H1 (cell line): ENCODE results near the gene ZBP1. TPM values are rescaled to one million over a fixed set of nuclear protein-coding genes. Genes with fewer than 3 reads are reported as not detected.

Experiments
- CTCF ChIA-PET: fragments of 300-600 bp; sonication (Branson Sonifier 250); formaldehyde crosslinking; loops from one replicate; lab custom pipeline; 2021; ENCODE audit not compliant: partially characterized antibody; lab: Charles Lee
- POLR2A ChIA-PET: fragments of 300-600 bp; sonication (Branson Sonifier 250); formaldehyde crosslinking; loops from one replicate; lab custom pipeline; 2021; ENCODE audit warnings: inconsistent platforms; ENCODE audit not compliant: partially characterized antibody; lab: Charles Lee
- DNase-seq, 2 experiments: peaks; one replicate each; pipeline versions ENCODE4 v3.0.0 to v3.0.0-alpha.2; 2010 to 2022; ENCODE audit warnings: low spot score in 2 of 2, low read depth in 1 of 2, mixed read lengths in 1 of 2
- FAIRE-seq: peaks from 2 replicates; lab custom pipeline; 2011; peaks lifted over from hg19 to GRCh38; lab: Jason Lieb, UNC
- H2AFZ ChIP-seq: 2 replicates; pipeline ENCODE4 v1.8.1; 2012; ENCODE audit warnings: low read length, inconsistent platforms
- H2AK5ac ChIP-seq: 2 replicates; pipeline ENCODE4 v1.6.1; 2013; ENCODE audit warnings: low read depth, low read length
- H2BK120ac ChIP-seq: replicated peaks from 2 replicates; pipeline ENCODE3; 2013; ENCODE audit warnings: low read depth, low read length, inconsistent platforms
- H2BK12ac ChIP-seq: 2 replicates; pipeline ENCODE4 v1.6.1; 2013; ENCODE audit warnings: low read depth, low read length
- H2BK15ac ChIP-seq: 2 replicates; pipeline ENCODE4 v1.6.1; 2013; ENCODE audit warnings: low read length
- H2BK20ac ChIP-seq: 2 replicates; pipeline ENCODE4 v1.6.1; 2013; ENCODE audit warnings: low read length
- H2BK5ac ChIP-seq: 2 replicates; pipeline ENCODE4 v1.6.1; 2013; ENCODE audit warnings: low read depth, low read length
- H3K14ac ChIP-seq: 2 replicates; pipeline ENCODE4 v1.6.1; 2013; ENCODE audit warnings: inconsistent platforms; ENCODE audit not compliant: insufficient read length
- H3K18ac ChIP-seq: 2 replicates; pipeline ENCODE4 v1.6.1; 2013; ENCODE audit warnings: low read length; ENCODE audit errors: extremely low read depth
- H3K23ac ChIP-seq: 2 replicates; pipeline ENCODE4 v1.6.1; 2013; ENCODE audit warnings: inconsistent platforms; ENCODE audit not compliant: insufficient read length
- H3K23me2 ChIP-seq: 2 replicates; pipeline ENCODE4 v1.6.1; 2013; ENCODE audit warnings: low read depth, low read length
- H3K27ac ChIP-seq: 2 replicates; pipeline ENCODE4 v1.6.1; 2011; ENCODE audit warnings: low read depth, low read length, inconsistent platforms
- H3K27me3 ChIP-seq, 4 experiments: replicated peaks in 1 of 4; 1 replicate in 1 of 4; 2 replicates in 3 of 4; pipeline versions ENCODE4 v1.6.1 to v1.8.1; 2011 to 2013; ENCODE audit warnings: low read length in 3 of 4, mild to moderate bottlenecking in 3 of 4, inconsistent platforms in 2 of 4, mixed read lengths in 2 of 4, moderate library complexity in 1 of 4; ENCODE audit not compliant: control insufficient read depth in 3 of 4, insufficient read depth in 3 of 4; ENCODE audit errors: extremely low read depth in 1 of 4
- H3K36me3 ChIP-seq, 4 experiments: 2 replicates each; pipeline versions ENCODE4 v1.6.1 to v1.8.1; 2011 to 2013; ENCODE audit warnings: mild to moderate bottlenecking in 4 of 4, low read length in 3 of 4, moderate library complexity in 2 of 4, control low read depth in 1 of 4, inconsistent platforms in 1 of 4; ENCODE audit not compliant: insufficient read depth in 4 of 4, control insufficient read depth in 2 of 4
- H3K4ac ChIP-seq: replicated peaks from 2 replicates; pipeline ENCODE3; 2013; ENCODE audit warnings: low read length, low read depth, mixed read lengths, inconsistent platforms; ENCODE audit not compliant: insufficient read length
- H3K4me1 ChIP-seq, 4 experiments: replicated peaks in 1 of 4; 1 replicate in 1 of 4; 2 replicates in 3 of 4; pipeline versions ENCODE4 v1.6.1 to v1.8.1; 2011 to 2013; ENCODE audit warnings: low read length in 3 of 4, inconsistent platforms in 2 of 4, mixed read lengths in 1 of 4; ENCODE audit not compliant: insufficient read depth in 4 of 4, control insufficient read depth in 3 of 4
- H3K4me2 ChIP-seq, 2 experiments: 2 replicates each; pipeline versions ENCODE4 v1.6.1 to v1.8.1; 2011 to 2013; ENCODE audit warnings: low read depth in 2 of 2, low read length in 2 of 2, control low read depth in 1 of 2, inconsistent platforms in 1 of 2, mild to moderate bottlenecking in 1 of 2; ENCODE audit not compliant: insufficient read depth in 1 of 2
- H3K4me3 ChIP-seq, 4 experiments: fragments of 200-600, 300-600 bp in 1 of 4; sonication (generic), shearing (Covaris generic), sonication (Bioruptor Twin) in 1 of 4; 2 replicates each; pipeline versions ENCODE4 v1.5.1 to v1.8.1; 2011 to 2016; ENCODE audit warnings: low read length in 4 of 4, low read depth in 3 of 4, control low read depth in 2 of 4, inconsistent platforms in 2 of 4, mild to moderate bottlenecking in 2 of 4, mixed read lengths in 1 of 4, moderate library complexity in 1 of 4; ENCODE audit not compliant: insufficient read depth in 2 of 4; ENCODE audit errors: extremely low read depth in 1 of 4
- H3K56ac ChIP-seq: replicated peaks from 2 replicates; pipeline ENCODE3; 2013; ENCODE audit warnings: low read depth, mild to moderate bottlenecking, mixed read lengths, low read length, inconsistent platforms; ENCODE audit not compliant: insufficient read length
- H3K79me1 ChIP-seq: 2 replicates; pipeline ENCODE4 v1.6.1; 2013; ENCODE audit warnings: low read depth, low read length, control low read depth
- H3K79me2 ChIP-seq, 2 experiments: 2 replicates each; pipeline versions ENCODE4 v1.6.1 to v1.8.1; 2012 to 2013; ENCODE audit warnings: low read length in 2 of 2, mild to moderate bottlenecking in 2 of 2, inconsistent platforms in 1 of 2; ENCODE audit not compliant: insufficient read depth in 2 of 2, control insufficient read depth in 1 of 2
- H3K9ac ChIP-seq, 4 experiments: replicated peaks in 1 of 4; 1 replicate in 1 of 4; 2 replicates in 3 of 4; pipeline versions ENCODE4 v1.6.1 to v1.8.1; 2011 to 2013; ENCODE audit warnings: low read depth in 3 of 4, low read length in 3 of 4, control low read depth in 2 of 4, mild to moderate bottlenecking in 2 of 4, moderate library complexity in 2 of 4, inconsistent platforms in 1 of 4; ENCODE audit errors: extremely low read depth in 1 of 4
- H3K9me3 ChIP-seq, 2 experiments: 2 replicates each; pipeline versions ENCODE4 v1.6.1 to v1.8.1; 2012 to 2013; ENCODE audit warnings: mild to moderate bottlenecking in 2 of 2, moderate library complexity in 2 of 2, control low read depth in 1 of 2, inconsistent platforms in 1 of 2, low read depth in 1 of 2, low read length in 1 of 2, mixed read lengths in 1 of 2; ENCODE audit not compliant: insufficient read depth in 2 of 2
- H4K20me1 ChIP-seq, 2 experiments: replicated peaks in 1 of 2; 2 replicates each; pipeline versions ENCODE3 to v1.8.1; 2011 to 2013; ENCODE audit warnings: inconsistent platforms in 2 of 2, low read length in 2 of 2, mild to moderate bottlenecking in 1 of 2; ENCODE audit not compliant: insufficient read depth in 2 of 2, control insufficient read depth in 1 of 2
- H4K5ac ChIP-seq: 2 replicates; pipeline ENCODE4 v1.6.1; 2013; ENCODE audit warnings: low read length, low read depth, mixed read lengths, inconsistent platforms; ENCODE audit not compliant: insufficient read length
- H4K8ac ChIP-seq: 2 replicates; pipeline ENCODE4 v1.8.0; 2013; ENCODE audit warnings: mild to moderate bottlenecking, moderate library complexity, low read length, inconsistent platforms; ENCODE audit not compliant: insufficient read depth; ENCODE audit errors: extremely low read depth
- H4K91ac ChIP-seq: replicated peaks from 2 replicates; pipeline ENCODE3; 2013; ENCODE audit warnings: low read length, mixed read lengths, inconsistent platforms; ENCODE audit not compliant: insufficient read length
- CREB1 ChIP-seq: IDR thresholded peaks from 2 replicates; pipeline ENCODE4 v1.6.1; 2012; ENCODE audit warnings: inconsistent platforms
- POU5F1 ChIP-seq: IDR thresholded peaks from 2 replicates; pipeline ENCODE4 v1.6.1; 2011; ENCODE audit warnings: low read depth, mild to moderate bottlenecking, low read length, moderate library complexity
- SP2 ChIP-seq: IDR thresholded peaks from 2 replicates; pipeline ENCODE4 v1.6.1; 2012; ENCODE audit warnings: mild to moderate bottlenecking, low read length, inconsistent platforms
- SRF ChIP-seq: IDR thresholded peaks from 2 replicates; pipeline ENCODE4 v1.6.1; 2011; ENCODE audit warnings: mild to moderate bottlenecking, low read depth, low read length, moderate library complexity
- WGBS, 2 experiments: shearing (Covaris generic) in 1 of 2; methylation state at CpG; one replicate each; pipeline versions ENCODE4 v1.1.6 to v1.1.7; 2013 to 2015; ENCODE audit warnings: low lambda C conversion rate in 2 of 2, mixed read lengths in 2 of 2, inconsistent platforms in 1 of 2, low coverage in 1 of 2, missing lambda C conversion rate in 1 of 2; ENCODE audit not compliant: insufficient replicate concordance in 2 of 2, insufficient coverage in 1 of 2, insufficient read length in 1 of 2; ENCODE audit errors: extremely low coverage in 1 of 2, missing lambda C conversion rate in 1 of 2; 5-methylcytosine and 5-hydroxymethylcytosine counted together
- polyA plus RNA-seq, 7 experiments: library from polyadenylated mRNA; depleted of rRNA in 3 of 7; stranded (reverse) in 5 of 7; unstranded in 2 of 7; fragments of >200 nt in 5 of 7; fragments of 200-250 nt in 2 of 7; gene quantifications; 1 replicate in 5 of 7; 2 replicates in 1 of 7; 4 replicates in 1 of 7; pipeline versions ENCODE4 v1.2.1 to v1.2.3, GENCODE V29; 2011 to 2013; ENCODE audit warnings: missing spikeins in 2 of 7, mixed read lengths in 2 of 7
- total RNA-seq: library from RNA; stranded (reverse); fragmentation: NEBNext Ultra II Directional; extraction: Animal tissue kit (Norgen Biotek cat#: 25700); gene quantifications from 2 replicates; pipeline ENCODE4 v1.2.1, GENCODE V29; 2021
- TF ChIP-seq, protein P1 (sequence below): IDR thresholded peaks from 2 replicates; pipeline ENCODE4 v1.6.1; 2011; ENCODE audit warnings: low read length, improper control_type of control experiment

ZBP1 gene
- total and polyA plus RNA-seq, 2 of the 8 experiments (the other 6 are each of a cell fraction or from before 2014, with no cell fraction given), result not detected

DNA sequence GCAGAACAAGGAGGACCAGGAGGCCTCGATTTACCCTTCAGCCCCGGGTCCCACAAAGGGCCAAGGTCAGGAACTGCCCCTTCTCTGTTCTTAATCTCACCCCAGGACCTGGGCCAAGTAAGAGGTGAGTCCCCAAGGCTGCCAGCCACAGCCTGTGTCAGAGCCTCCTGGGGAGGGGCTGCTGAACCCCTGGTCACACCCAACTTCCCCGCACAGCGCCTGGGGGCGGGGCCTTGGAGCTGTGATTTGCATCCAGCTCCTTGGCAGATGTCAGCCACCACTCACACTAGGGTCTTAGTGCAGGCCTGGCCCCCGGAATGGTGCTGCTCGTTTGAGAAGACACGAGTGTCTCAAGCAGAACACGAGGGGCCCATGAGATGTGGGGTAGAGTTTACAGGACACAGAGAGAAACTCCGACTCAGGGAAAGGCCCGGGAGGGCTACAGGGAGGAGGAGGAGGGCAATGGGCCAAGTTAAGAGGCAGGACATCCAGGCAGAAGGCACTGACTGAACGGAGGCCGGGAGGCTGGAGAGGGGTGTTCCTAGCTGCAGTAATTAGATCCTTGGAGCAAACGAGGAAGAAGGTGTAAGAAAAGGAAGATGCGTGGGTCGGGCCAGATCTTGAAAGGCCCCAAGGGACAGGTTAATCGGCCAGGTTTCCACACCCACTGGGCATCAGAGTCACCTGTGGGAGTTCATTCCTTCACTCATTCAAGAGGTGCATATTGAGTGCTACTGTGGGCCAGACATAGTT is 26.9 kb downstream of the ZBP1 start:
- Histone ChIP-seq H3K79me2 (no peaks in the 10 kb centered on the region), H2AK5ac (no peak overlapping the region), H3K36me3 (no peaks in the 10 kb centered on the region), H3K4ac (no peak overlapping the region), H3K56ac (no peak overlapping the region), H4K5ac (no peak overlapping the region), H3K4me1 (no peaks in the 10 kb centered on the region; a peak in 3 of 7 replicates), H3K9ac (no peak overlapping the region), H3K14ac (no peak overlapping the region), H3K79me1 (no peaks in the 10 kb centered on the region), H3K9me3 (no peaks in the 10 kb centered on the region), H2AFZ (no peak overlapping the region), H2BK15ac (no peak overlapping the region; the same call in 1 of the 2 replicates), H3K23ac (no peak overlapping the region), H2BK12ac (no peak overlapping the region), H4K91ac (no peak overlapping the region), H2BK5ac (no peak overlapping the region), H3K18ac (no peak overlapping the region), H3K27ac (no peak overlapping the region), H3K27me3 (no peaks in the 10 kb centered on the region), H3K23me2 (no peaks in the 10 kb centered on the region), H3K4me3 (no peak overlapping the region), H3K4me2 (no peak overlapping the region), H4K8ac (no peak overlapping the region), H2BK120ac (no peak overlapping the region), H4K20me1 (no peaks in the 10 kb centered on the region), H2BK20ac (no peak overlapping the region)
- CTCF ChIA-PET, result interaction anchor here (0.8 to 10.7 kb wide), 18 partner anchors 10 to 617 kb away, joined by 3 to 194 read pairs (median 5); no protein-coding TSS in a partner anchor
- FAIRE-seq (no peak), DNase-seq (no peak)
- 86% methylated on average over 17 of the region's 17 CpGs; no CpG with 5 or more reads in 1 of the 2 experiments for WGBS, 2 experiments
- POLR2A ChIA-PET, result interaction anchor here (1.2 kb wide), 1 partner anchor 77 kb away, joined by 3 read pairs; no protein-coding TSS in a partner anchor
- TF ChIP-seq POU5F1 (no peak), SP2 (no peak), CREB1 (no peak), SRF (no peak)
- TF ChIP-seq, protein P1, sequence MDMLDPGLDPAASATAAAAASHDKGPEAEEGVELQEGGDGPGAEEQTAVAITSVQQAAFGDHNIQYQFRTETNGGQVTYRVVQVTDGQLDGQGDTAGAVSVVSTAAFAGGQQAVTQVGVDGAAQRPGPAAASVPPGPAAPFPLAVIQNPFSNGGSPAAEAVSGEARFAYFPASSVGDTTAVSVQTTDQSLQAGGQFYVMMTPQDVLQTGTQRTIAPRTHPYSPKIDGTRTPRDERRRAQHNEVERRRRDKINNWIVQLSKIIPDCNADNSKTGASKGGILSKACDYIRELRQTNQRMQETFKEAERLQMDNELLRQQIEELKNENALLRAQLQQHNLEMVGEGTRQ, result no peak
